KMS-11 (cell line): Measurements from ENCODE around the gene TNFRSF18.

Source experiments
- H2AFZ ChIP-seq: fragments of 200-600 bp; sonication (generic); 2 replicates; pipeline ENCODE4 v1.6.1; 2016; ENCODE audit warnings: antibody characterized with exemption, mixed run types, low read depth
- H3K27ac ChIP-seq: fragments of 200-600 bp; sonication (generic); 2 replicates; pipeline ENCODE4 v1.6.1; 2016; ENCODE audit warnings: mild to moderate bottlenecking, mixed run types
- H3K27me3 ChIP-seq: fragments of 200-600 bp; sonication (generic); 2 replicates; pipeline ENCODE4 v1.6.1; 2017; ENCODE audit warnings: mild to moderate bottlenecking, low read depth, mixed run types, moderate library complexity; ENCODE audit not compliant: insufficient read depth
- H3K36me3 ChIP-seq: fragments of 200-600 bp; sonication (generic); 2 replicates; pipeline ENCODE4 v1.6.1; 2017; ENCODE audit warnings: mild to moderate bottlenecking, mixed run types; ENCODE audit not compliant: insufficient read depth
- H3K4me1 ChIP-seq: fragments of 200-600 bp; sonication (generic); 2 replicates; pipeline ENCODE4 v1.6.1; 2016; ENCODE audit warnings: mild to moderate bottlenecking, low read depth, mixed run types; ENCODE audit not compliant: poor library complexity, severe bottlenecking
- H3K4me2 ChIP-seq: fragments of 200-600 bp; sonication (generic); 2 replicates; pipeline ENCODE4 v1.7.0; 2016; ENCODE audit warnings: mild to moderate bottlenecking, mixed run types
- H3K4me3 ChIP-seq: fragments of 200-600 bp; sonication (generic); IDR thresholded peaks from 2 replicates; pipeline ENCODE4 v1.6.1; 2017; ENCODE audit warnings: low read depth, low read length, mixed read lengths; ENCODE audit not compliant: insufficient read depth
- H3K79me2 ChIP-seq: fragments of 200-600 bp; sonication (generic); 2 replicates; pipeline ENCODE4 v1.6.1; 2016; ENCODE audit warnings: low read depth, mixed run types; ENCODE audit not compliant: insufficient read depth
- H3K9ac ChIP-seq: fragments of 200-600 bp; sonication (generic); 2 replicates; pipeline ENCODE4 v1.6.1; 2016; ENCODE audit warnings: mild to moderate bottlenecking, mixed run types
- H4K20me1 ChIP-seq: fragments of 200-600 bp; sonication (generic); 2 replicates; pipeline ENCODE4 v1.6.1; 2016; ENCODE audit warnings: mild to moderate bottlenecking, mixed run types; ENCODE audit not compliant: insufficient read depth
- CTCF ChIP-seq: fragments of 200-600 bp; sonication (generic); conservative IDR thresholded peaks from 2 replicates; pipeline ENCODE4 v1.6.1; 2017; ENCODE audit warnings: low read depth, mild to moderate bottlenecking, antibody characterized with exemption, low read length, moderate library complexity, mixed read lengths

Gene TNFRSF18

DNA sequence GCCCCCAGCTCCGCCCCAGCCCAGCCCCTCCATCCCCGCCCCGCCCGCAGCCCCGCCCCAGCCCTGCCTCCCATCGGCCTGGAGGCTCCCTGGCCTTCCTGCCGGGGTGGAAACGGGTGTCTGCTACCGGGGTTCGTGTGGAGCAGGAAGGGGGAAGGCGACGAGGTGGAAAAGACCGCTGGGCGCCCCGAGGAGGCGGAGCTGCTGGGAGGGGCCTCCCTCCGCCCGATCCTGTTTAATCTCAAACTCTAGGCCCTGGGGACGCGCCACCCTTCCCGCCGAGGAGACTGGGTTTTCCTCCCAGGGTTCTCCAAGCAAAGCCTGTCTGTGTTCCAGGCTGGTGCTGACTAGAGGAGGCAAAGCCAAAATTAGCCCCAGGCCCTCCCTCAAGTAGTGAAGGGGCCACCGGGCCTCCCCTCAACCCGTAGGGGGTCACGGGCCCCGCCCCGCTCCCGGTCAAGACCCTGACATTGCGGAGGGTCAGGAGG lies 48.9 kb downstream of the TNFRSF18 start:
- Histone ChIP-seq H3K9ac (peak overlapping the region; percentile 79), H3K79me2 (no peaks in the 10 kb centered on the region), H4K20me1 (no peaks in the 10 kb centered on the region), H3K4me2 (peak overlapping the region; percentile 100), H3K27me3 (peaks cover 51% of the 10 kb centered on the region), H2AFZ (peak overlapping the region; percentile 95), H3K36me3 (no peaks in the 10 kb centered on the region), H3K4me3 (peak overlapping the region; percentile 82), H3K27ac (peak overlapping the region; percentile 39; the same call in 1 of the 2 replicates), H3K4me1 (peaks cover 7% of the 10 kb centered on the region)
- no peak for TF ChIP-seq CTCF

GRCh38 chr1:1157033-1157365 lies 49.4 kb downstream of the TNFRSF18 start:
- Histone ChIP-seq H3K79me2 (no peaks in the 10 kb centered on the region), H3K9ac (no peak overlapping the region), H3K27me3 (peaks cover 46% of the 10 kb centered on the region), H2AFZ (peak overlapping the region; percentile 36; the same call in 1 of the 2 replicates), H4K20me1 (no peaks in the 10 kb centered on the region), H3K4me3 (no peak overlapping the region), H3K4me2 (no peak overlapping the region), H3K4me1 (peaks cover 7% of the 10 kb centered on the region), H3K36me3 (no peaks in the 10 kb centered on the region), H3K27ac (no peak overlapping the region)
- no peak for TF ChIP-seq CTCF

DNA sequence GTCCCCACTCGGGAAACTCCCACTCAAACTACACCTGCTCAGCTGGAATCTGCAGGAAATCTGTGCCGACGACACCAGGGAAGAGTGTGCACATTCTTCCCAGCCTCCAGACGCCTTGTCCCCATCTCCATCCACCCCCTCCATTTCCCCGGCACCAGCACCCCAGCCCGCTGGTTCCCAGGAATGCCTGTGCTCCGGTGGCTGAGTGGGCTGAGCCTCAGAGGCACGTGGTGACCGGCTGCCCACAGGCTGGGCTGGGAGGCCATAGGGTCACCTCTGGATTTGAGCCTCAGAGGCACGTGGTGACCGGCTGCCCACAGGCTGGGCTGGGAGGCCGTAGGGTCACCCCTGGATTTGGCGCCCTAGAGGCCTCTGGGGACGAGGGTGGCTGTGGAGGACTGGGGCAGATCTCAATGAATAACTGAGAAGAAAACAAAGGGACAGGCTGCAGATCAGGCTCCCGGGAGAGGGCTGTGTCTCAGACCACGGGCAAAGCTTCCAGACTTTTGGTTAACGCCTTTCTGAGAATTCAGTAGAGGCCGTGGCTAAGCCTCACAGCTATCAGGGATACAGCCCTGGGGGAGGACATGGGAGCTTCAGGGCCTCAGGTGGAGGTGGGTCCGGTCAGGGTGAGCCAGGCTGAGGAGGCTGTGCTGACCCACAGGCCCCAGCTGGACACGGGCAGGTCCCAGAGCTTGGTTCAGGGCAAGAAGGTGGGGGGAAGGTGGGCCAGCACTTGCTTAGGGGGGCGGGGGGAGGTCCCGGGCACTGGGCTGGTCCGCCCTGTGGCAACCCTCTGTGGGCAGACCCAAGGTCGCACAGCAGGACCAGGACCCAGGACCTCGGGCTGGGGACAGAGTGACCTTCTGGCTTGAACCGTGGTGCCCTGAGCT lies 50.0 kb downstream of the TNFRSF18 start:
- Histone ChIP-seq H3K4me1 (peaks cover 7% of the 10 kb centered on the region), H3K27me3 (peaks cover 41% of the 10 kb centered on the region), H3K79me2 (no peaks in the 10 kb centered on the region), H3K4me2 (no peak overlapping the region), H3K36me3 (no peaks in the 10 kb centered on the region), H3K27ac (no peak overlapping the region), H3K9ac (no peak overlapping the region), H3K4me3 (no peak overlapping the region), H2AFZ (peak overlapping the region; percentile 36; the same call in 1 of the 2 replicates), H4K20me1 (no peaks in the 10 kb centered on the region)
- no peak for TF ChIP-seq CTCF

DNA sequence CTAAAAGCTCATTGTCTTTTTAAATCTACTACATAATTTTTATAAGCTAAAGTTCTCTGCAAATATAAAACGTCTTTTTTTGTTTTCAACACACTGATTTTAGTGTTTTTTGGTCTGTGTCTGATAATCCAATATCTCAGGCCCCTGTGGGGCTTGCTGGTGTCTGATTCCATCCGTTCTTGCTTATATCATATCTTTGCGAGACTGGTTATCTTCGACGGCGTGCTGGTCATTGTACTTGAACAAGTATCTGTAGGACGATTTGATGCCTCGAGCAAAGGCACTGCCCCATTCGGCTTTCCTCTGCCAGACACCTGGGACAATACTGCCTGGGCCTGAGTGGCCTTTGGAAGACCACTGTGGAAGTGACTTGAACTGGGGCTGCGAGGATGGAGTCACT lies 51.1 kb downstream of the TNFRSF18 start:
- no peaks in the 10 kb centered on the region for H3K79me2 ChIP-seq
- no peaks in the 10 kb centered on the region for H3K36me3 ChIP-seq
- no peak overlapping the region for H3K4me2 ChIP-seq
- peaks cover 41% of the 10 kb centered on the region for H3K27me3 ChIP-seq
- no peak overlapping the region for H3K9ac ChIP-seq
- no peaks in the 10 kb centered on the region for H4K20me1 ChIP-seq
- H2AFZ ChIP-seq = no peak overlapping the region
- H3K27ac ChIP-seq = no peak overlapping the region
- H3K4me1 ChIP-seq = peaks cover 7% of the 10 kb centered on the region
- H3K4me3 ChIP-seq = no peak overlapping the region
- no peak for TF ChIP-seq CTCF
